RWPE2 (cell line): Measurements from ENCODE around the gene CACNA2D4.

Experiments
- ATAC-seq: fragments of 200-7000 bp; cut with Tn5 transposase; 3 replicates; pipeline ENCODE4 v1.9.1; 2021; ENCODE audit warnings: low read depth
- DNase-seq: peaks from one replicate; pipeline ENCODE4 v3.0.0-alpha.2; 2020; ENCODE audit warnings: low spot score
- H3K27ac ChIP-seq: fragments of 450-650 bp; 2 replicates; pipeline ENCODE4 v1.5.1; 2017; ENCODE audit warnings: mild to moderate bottlenecking; ENCODE audit not compliant: poor library complexity, severe bottlenecking
- H3K27me3 ChIP-seq: fragments of 250-450 bp; sonication (Bioruptor Pico); 2 replicates; pipeline ENCODE4 v1.5.1; 2021; ENCODE audit warnings: mild to moderate bottlenecking, moderate library complexity; ENCODE audit not compliant: insufficient read depth, poor library complexity, severe bottlenecking
- H3K36me3 ChIP-seq: fragments of 250-450 bp; sonication (Bioruptor Pico); 2 replicates; pipeline ENCODE4 v1.5.1; 2020; ENCODE audit warnings: low read depth, mild to moderate bottlenecking, moderate library complexity
- H3K4me1 ChIP-seq: fragments of 250-450 bp; sonication (Bioruptor Pico); 2 replicates; pipeline ENCODE4 v1.5.1; 2021; ENCODE audit warnings: mild to moderate bottlenecking, moderate library complexity; ENCODE audit not compliant: insufficient read depth, poor library complexity, severe bottlenecking
- H3K4me3 ChIP-seq: fragments of 250-450 bp; sonication (Bioruptor Pico); 2 replicates; pipeline ENCODE4 v1.5.1; 2021; ENCODE audit warnings: mild to moderate bottlenecking, moderate library complexity; ENCODE audit not compliant: severe bottlenecking
- H3K9me3 ChIP-seq: fragments of 250-450 bp; sonication (Bioruptor Pico); 2 replicates; pipeline ENCODE4 v1.5.1; 2021; ENCODE audit warnings: mild to moderate bottlenecking, moderate library complexity; ENCODE audit not compliant: severe bottlenecking
- TF ChIP-seq, protein P1 (sequence below): fragments of 450-650 bp; IDR thresholded peaks from one replicate; pipeline ENCODE4 v1.5.1; 2017; ENCODE audit warnings: mild to moderate bottlenecking, moderate library complexity; ENCODE audit not compliant: poor library complexity, severe bottlenecking

The CACNA2D4 gene

DNA sequence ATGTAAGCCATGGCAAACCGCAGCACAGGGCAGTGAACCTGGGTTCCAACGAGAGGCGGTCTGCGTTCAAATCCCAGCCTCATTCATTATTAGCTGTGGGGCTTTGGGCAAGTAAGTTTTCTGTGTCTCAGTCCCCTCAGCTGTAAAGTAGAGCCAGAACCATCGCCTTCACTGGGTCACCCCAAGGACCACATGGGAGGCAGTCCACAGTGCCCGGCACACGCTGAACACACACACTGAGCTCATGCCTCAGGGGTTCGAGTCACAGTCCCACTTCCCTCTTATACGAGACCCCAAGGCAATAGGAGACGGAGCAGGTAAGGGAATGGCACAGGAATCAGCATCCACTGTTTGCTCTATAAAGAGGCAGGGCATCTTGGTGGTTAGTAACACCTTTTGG lies 79.0 kb downstream of the CACNA2D4 start:
- no peak for ATAC-seq
- H3K27ac ChIP-seq, result no peak overlapping the region
- DNase-seq, result peak; percentile 47
- peaks cover 30% of the 10 kb centered on the region for H3K27me3 ChIP-seq
- H3K36me3 ChIP-seq, result no peaks in the 10 kb centered on the region
- TF ChIP-seq, protein P1, sequence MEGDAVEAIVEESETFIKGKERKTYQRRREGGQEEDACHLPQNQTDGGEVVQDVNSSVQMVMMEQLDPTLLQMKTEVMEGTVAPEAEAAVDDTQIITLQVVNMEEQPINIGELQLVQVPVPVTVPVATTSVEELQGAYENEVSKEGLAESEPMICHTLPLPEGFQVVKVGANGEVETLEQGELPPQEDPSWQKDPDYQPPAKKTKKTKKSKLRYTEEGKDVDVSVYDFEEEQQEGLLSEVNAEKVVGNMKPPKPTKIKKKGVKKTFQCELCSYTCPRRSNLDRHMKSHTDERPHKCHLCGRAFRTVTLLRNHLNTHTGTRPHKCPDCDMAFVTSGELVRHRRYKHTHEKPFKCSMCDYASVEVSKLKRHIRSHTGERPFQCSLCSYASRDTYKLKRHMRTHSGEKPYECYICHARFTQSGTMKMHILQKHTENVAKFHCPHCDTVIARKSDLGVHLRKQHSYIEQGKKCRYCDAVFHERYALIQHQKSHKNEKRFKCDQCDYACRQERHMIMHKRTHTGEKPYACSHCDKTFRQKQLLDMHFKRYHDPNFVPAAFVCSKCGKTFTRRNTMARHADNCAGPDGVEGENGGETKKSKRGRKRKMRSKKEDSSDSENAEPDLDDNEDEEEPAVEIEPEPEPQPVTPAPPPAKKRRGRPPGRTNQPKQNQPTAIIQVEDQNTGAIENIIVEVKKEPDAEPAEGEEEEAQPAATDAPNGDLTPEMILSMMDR, result no peak
- H3K9me3 ChIP-seq, result no peaks in the 10 kb centered on the region
- H3K4me3 ChIP-seq, result no peak overlapping the region
- H3K4me1 ChIP-seq, result no peaks in the 10 kb centered on the region

DNA sequence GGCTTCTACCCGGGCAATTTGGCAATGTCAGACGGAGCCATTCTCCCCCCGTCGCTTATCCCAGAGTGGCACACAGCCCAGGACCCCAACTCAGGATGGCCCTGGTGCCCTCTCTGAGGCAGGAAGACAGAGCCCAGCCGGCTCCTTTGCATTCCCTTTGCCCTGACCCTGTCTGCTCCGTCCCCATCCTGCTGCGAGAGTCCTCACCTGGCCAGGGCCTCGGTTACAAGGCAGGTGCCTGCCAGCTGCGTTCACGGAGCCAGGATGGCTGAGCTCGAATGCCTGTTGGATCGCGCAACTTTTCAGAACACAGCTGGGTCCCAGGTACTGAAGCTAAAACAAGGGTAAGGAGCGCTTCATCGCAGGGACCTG lies 79.5 kb downstream of the CACNA2D4 start:
- DNase-seq (no peak), ATAC-seq (no peak)
- no peaks in the 10 kb centered on the region for H3K36me3 ChIP-seq
- no peaks in the 10 kb centered on the region for H3K4me1 ChIP-seq
- no peaks in the 10 kb centered on the region for H3K9me3 ChIP-seq
- peaks cover 25% of the 10 kb centered on the region for H3K27me3 ChIP-seq
- no peak overlapping the region for H3K27ac ChIP-seq
- no peak overlapping the region for H3K4me3 ChIP-seq
- TF ChIP-seq, protein P1, result no peak

DNA sequence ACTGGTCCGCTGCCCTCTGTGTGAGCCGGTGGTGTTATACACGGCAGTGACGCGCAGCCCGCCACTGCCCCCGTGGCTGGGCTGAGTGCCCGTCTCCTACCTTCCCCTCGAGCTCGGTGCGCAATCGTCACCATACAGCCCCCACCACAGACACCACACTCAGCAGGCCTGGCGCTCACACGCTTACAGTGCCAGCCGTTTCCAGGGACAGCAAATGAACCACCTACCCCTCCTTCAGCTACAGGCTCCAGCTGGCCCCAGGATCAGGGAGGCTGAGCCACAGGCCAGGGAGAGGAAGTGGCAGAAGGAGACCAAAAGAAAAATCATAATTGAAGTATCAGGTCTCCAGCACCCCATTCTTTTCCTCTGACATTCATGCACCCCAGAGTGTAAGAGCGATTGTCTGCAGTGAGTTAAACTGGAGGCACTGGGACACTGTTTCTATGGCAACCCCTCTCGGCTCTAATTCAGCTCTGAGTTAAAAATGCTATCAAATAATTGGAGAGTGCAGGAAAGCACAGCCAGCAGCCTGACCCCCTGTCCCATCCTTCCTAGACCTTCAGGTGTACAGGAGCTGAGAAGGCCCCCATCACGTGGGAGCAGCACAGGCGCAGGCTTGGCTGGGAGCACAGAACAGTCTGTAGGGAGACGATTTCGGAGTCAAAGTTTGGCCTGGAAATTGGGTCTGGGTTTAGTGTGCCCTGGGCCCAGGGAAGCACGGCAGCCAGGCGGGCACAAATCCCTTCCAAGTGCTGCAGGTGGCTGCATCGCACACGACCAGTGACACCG lies 80.1 kb downstream of the CACNA2D4 start:
- Histone ChIP-seq H3K36me3 (no peaks in the 10 kb centered on the region), H3K4me1 (no peaks in the 10 kb centered on the region), H3K27ac (no peak overlapping the region), H3K27me3 (peaks cover 20% of the 10 kb centered on the region), H3K9me3 (no peaks in the 10 kb centered on the region), H3K4me3 (no peak overlapping the region)
- TF ChIP-seq, protein P1, result no peak
- ATAC-seq (no peak), DNase-seq (peak; percentile 67)

DNA sequence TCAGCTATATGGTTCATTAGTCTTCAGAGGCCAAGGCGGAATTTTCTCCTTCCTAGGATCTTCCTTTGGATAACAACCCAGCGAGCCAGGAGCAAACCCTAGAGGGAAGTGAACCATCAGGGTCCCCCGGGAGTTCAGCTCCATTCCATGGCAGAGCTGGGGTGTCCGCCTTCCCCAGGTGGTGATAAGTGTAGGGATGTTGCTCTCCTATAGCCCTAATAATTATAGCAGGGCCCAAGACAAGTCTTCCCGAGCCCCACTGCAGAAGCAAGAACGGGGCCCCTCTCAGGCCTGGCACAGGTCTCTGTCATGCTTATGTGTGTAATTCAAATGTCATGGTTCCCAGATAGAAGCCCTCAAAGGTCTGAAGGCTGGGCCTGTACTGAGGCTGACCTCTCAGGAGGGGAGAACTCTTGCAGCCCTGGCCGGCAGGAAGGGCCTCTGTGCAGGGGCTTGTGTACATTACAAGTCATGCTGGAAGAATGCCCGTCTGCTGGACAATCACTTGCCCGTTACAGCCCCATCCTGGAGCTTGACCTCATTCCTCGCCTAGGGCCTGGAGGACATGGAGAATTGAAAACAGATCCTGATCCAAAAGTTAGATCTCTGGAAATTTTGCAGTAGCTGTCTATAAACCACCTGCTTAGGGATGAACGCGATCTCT lies 80.8 kb downstream of the CACNA2D4 start:
- Histone ChIP-seq H3K4me3 (no peak overlapping the region), H3K27ac (no peak overlapping the region), H3K4me1 (no peaks in the 10 kb centered on the region), H3K27me3 (peaks cover 15% of the 10 kb centered on the region), H3K9me3 (no peaks in the 10 kb centered on the region), H3K36me3 (no peaks in the 10 kb centered on the region)
- TF ChIP-seq, protein P1, result no peak
- no peak for ATAC-seq
- peak; percentile 51 for DNase-seq
